Calu3 (cell line): ENCODE results near the gene CDC20B. TPM values are rescaled to one million over a fixed set of nuclear protein-coding genes. Genes with fewer than 3 reads are reported as not detected.

Experiments
- BruUV-seq: library from RNA; stranded (reverse); fragments of 400-500 nt; replicated peaks from 2 replicates; lab custom pipeline; 2021; lab: Mats Ljungman, UMichigan
- CTCF ChIA-PET: fragments of 300-600 bp; sonication (Branson Sonifier 250); formaldehyde crosslinking; loops from one replicate; lab custom pipeline; 2022; ENCODE audit warnings: antibody characterized with exemption; lab: Charles Lee
- DNase-seq: peaks from one replicate; pipeline ENCODE4 v3.0.0; 2022
- H3K27ac Mint-ChIP-seq: one replicate; pipeline ENCODE4 v1.8.0; 2022; ENCODE audit warnings: mixed read lengths; ENCODE audit not compliant: unreplicated experiment
- H3K27me3 Mint-ChIP-seq: one replicate; pipeline ENCODE4 v1.8.0; 2022; ENCODE audit warnings: mixed read lengths; ENCODE audit not compliant: unreplicated experiment
- H3K36me3 Mint-ChIP-seq: one replicate; pipeline ENCODE4 v1.8.0; 2022; ENCODE audit warnings: mild to moderate bottlenecking, moderate library complexity, mixed read lengths; ENCODE audit not compliant: insufficient read depth, unreplicated experiment
- H3K4me1 Mint-ChIP-seq: one replicate; pipeline ENCODE4 v1.8.0; 2022; ENCODE audit warnings: mild to moderate bottlenecking, low read depth, mixed read lengths; ENCODE audit not compliant: unreplicated experiment
- H3K4me3 Mint-ChIP-seq: one replicate; pipeline ENCODE4 v1.8.0; 2022; ENCODE audit warnings: mild to moderate bottlenecking, low read depth, moderate library complexity, mixed read lengths; ENCODE audit not compliant: unreplicated experiment
- H3K9me3 Mint-ChIP-seq: one replicate; pipeline ENCODE4 v1.8.0; 2022; ENCODE audit warnings: low read depth, mixed read lengths; ENCODE audit not compliant: unreplicated experiment
- CTCF ChIP-seq: fragments of 200-600 bp; IDR thresholded peaks from one replicate; pipeline ENCODE4 v1.8.0; 2022; ENCODE audit warnings: antibody characterized with exemption; ENCODE audit not compliant: unreplicated experiment
- intact Hi-C: fragments of 100-400 bp; cut with micrococcal nuclease; formaldehyde crosslinking; loops from one replicate; pipeline ENCODE4 v1.10.0; 2022; ENCODE audit not compliant: unreplicated experiment
- total RNA-seq: library from RNA; stranded (reverse); gene quantifications from 2 replicates; pipeline ENCODE4 v1.2.3, GENCODE V29; 2022

CDC20B gene
- total RNA-seq, 1 experiment from 2014 or later: not detected

GRCh38 chr5:55146543-55147151, 26.3 kb downstream of the CDC20B start:
- Mint-ChIP-seq H3K4me1 (no peaks in the 10 kb centered on the region), H3K9me3 (no peaks in the 10 kb centered on the region), H3K36me3 (no peaks in the 10 kb centered on the region), H3K27ac (no peak overlapping the region), H3K4me3 (no peak overlapping the region), H3K27me3 (peaks cover 65% of the 10 kb centered on the region)
- intact Hi-C loops: loop anchor here (1.0 kb wide), 2 partner anchors 202 to 240 kb away; no protein-coding TSS in a partner anchor
- no TSS peak for BruUV-seq
- peak; percentile 83 for DNase-seq
- TF ChIP-seq CTCF: peak; percentile 82
- CTCF ChIA-PET: interaction anchor here (0.8 to 1.2 kb wide), 3 partner anchors 202 to 241 kb away, joined by 4 to 12 read pairs (median 4); no protein-coding TSS in a partner anchor

GRCh38 chr5:55146080-55146479, 26.9 kb downstream of the CDC20B start:
- Mint-ChIP-seq H3K9me3 (no peaks in the 10 kb centered on the region), H3K27ac (no peak overlapping the region), H3K36me3 (no peaks in the 10 kb centered on the region), H3K4me1 (no peaks in the 10 kb centered on the region), H3K27me3 (peaks cover 71% of the 10 kb centered on the region), H3K4me3 (no peak overlapping the region)
- CTCF ChIA-PET: interaction anchor here (1.2 kb wide), 2 partner anchors 202 to 203 kb away, joined by 4 to 12 read pairs; no protein-coding TSS in a partner anchor
- intact Hi-C loops: loop anchor here (1.0 kb wide), 2 partner anchors 202 to 240 kb away; no protein-coding TSS in a partner anchor
- DNase-seq: no peak
- BruUV-seq: no TSS peak
- no peak for TF ChIP-seq CTCF

- no peak for TF ChIP-seq CTCF
- CTCF ChIA-PET: no interaction called here
- intact Hi-C loops: no loop called here
- H3K36me3 Mint-ChIP-seq: no peaks in the 10 kb centered on the region
- DNase-seq: no peak
- H3K4me1 Mint-ChIP-seq: no peaks in the 10 kb centered on the region
- peaks cover 64% of the 10 kb centered on the region for H3K27me3 Mint-ChIP-seq
- H3K27ac Mint-ChIP-seq: no peak overlapping the region
- H3K9me3 Mint-ChIP-seq: no peaks in the 10 kb centered on the region
- no peak overlapping the region for H3K4me3 Mint-ChIP-seq
- BruUV-seq: no TSS peak
These were observed 29.4 kb downstream of the CDC20B start for GRCh38 chr5:55143624-55144023.

GRCh38 chr5:55141945-55142690, 30.9 kb downstream of the CDC20B start:
- no peaks in the 10 kb centered on the region for H3K9me3 Mint-ChIP-seq
- CTCF ChIA-PET: no interaction called here
- H3K27me3 Mint-ChIP-seq: peaks cover 77% of the 10 kb centered on the region
- TF ChIP-seq CTCF: no peak
- intact Hi-C loops: no loop called here
- no peak overlapping the region for H3K27ac Mint-ChIP-seq
- no peaks in the 10 kb centered on the region for H3K4me1 Mint-ChIP-seq
- no peak overlapping the region for H3K4me3 Mint-ChIP-seq
- DNase-seq: no peak
- BruUV-seq: no TSS peak
- no peaks in the 10 kb centered on the region for H3K36me3 Mint-ChIP-seq
